SK-N-SH (cell line): ENCODE results near the gene CDC34.

Source experiments
- EP300 ChIP-seq, 2 experiments: IDR thresholded peaks; 2 replicates each; pipeline versions ENCODE4 v1.4.0 to v1.6.1; 2012; ENCODE audit warnings: borderline replicate concordance in 1 of 2, low read depth in 1 of 2, low read length in 1 of 2
- EZH2phosphoT487 ChIP-seq: fragments of 200-600 bp; sonication (generic); IDR thresholded peaks from 2 replicates; pipeline ENCODE4 v1.6.1; 2017; ENCODE audit warnings: low read depth, mixed run types, mild to moderate bottlenecking, antibody characterized with exemption, moderate library complexity, borderline replicate concordance
- FOSL2 ChIP-seq: IDR thresholded peaks from 2 replicates; pipeline ENCODE4 v1.4.0; 2012; ENCODE audit warnings: low read depth, mild to moderate bottlenecking, moderate library complexity, borderline replicate concordance
- NRF1 ChIP-seq: IDR thresholded peaks from 2 replicates; pipeline ENCODE4 v1.6.1; 2012; ENCODE audit warnings: low read depth, mild to moderate bottlenecking, low read length
- RAD21 ChIP-seq: IDR thresholded peaks from 2 replicates; pipeline ENCODE4 v1.6.1; 2012; ENCODE audit warnings: mild to moderate bottlenecking, low read length
- SMC3 ChIP-seq: IDR thresholded peaks from 2 replicates; pipeline ENCODE4 v1.6.1; 2012; ENCODE audit warnings: low read depth, low read length, improper control_type of control experiment
- TF ChIP-seq, protein P1 (sequence below): fragments of 200-600 bp; sonication (generic); IDR thresholded peaks from 2 replicates; pipeline ENCODE4 v1.6.1; 2017; ENCODE audit warnings: antibody characterized with exemption, mild to moderate bottlenecking, moderate library complexity
- TF ChIP-seq, protein P2 (sequence below): IDR thresholded peaks from 2 replicates; pipeline ENCODE4 v1.6.1; 2012; ENCODE audit warnings: mild to moderate bottlenecking, low read depth, low read length, moderate library complexity

DNA sequence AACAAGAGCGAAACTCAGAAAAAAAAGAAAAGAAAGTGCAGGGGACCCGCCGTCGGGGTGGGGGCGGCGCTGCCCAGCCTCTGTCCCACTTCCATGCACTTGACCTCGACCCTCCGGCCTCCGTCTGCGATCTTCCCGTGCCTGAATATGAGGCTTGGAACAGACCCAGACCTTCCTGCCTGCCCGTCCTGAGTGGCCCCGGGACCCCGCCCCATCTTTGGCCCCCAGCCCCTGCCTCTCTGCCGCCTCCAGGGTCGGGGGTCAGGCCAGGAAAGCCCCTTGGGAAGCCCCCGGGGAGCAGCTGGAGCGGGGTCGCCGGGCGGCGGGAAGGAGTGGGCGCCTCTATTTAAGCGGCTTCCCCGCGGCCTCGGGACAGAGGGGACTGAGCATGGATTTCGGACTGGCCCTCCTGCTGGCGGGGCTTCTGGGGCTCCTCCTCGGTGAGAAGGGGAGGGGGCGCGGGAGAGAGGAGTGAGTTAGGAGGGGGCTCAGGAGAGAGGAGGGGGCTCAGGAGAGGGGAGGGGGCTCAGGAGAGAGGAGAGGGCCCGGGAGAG lies 35.4 kb upstream of the CDC34 start, which contains the start of gene MADCAM1:
- TF ChIP-seq, protein P1, sequence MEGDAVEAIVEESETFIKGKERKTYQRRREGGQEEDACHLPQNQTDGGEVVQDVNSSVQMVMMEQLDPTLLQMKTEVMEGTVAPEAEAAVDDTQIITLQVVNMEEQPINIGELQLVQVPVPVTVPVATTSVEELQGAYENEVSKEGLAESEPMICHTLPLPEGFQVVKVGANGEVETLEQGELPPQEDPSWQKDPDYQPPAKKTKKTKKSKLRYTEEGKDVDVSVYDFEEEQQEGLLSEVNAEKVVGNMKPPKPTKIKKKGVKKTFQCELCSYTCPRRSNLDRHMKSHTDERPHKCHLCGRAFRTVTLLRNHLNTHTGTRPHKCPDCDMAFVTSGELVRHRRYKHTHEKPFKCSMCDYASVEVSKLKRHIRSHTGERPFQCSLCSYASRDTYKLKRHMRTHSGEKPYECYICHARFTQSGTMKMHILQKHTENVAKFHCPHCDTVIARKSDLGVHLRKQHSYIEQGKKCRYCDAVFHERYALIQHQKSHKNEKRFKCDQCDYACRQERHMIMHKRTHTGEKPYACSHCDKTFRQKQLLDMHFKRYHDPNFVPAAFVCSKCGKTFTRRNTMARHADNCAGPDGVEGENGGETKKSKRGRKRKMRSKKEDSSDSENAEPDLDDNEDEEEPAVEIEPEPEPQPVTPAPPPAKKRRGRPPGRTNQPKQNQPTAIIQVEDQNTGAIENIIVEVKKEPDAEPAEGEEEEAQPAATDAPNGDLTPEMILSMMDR: no peak
- TF ChIP-seq NRF1 (no peak), RAD21 (no peak), FOSL2 (no peak), EP300 (IDR thresholded peaks at IDR 0.05; ENCODE audit: borderline replicate concordance in 1 of 2, low read depth in 1 of 2, low read length in 1 of 2) (no peak), SMC3 (no peak), EZH2phosphoT487 (no peak)
- TF ChIP-seq, protein P2, sequence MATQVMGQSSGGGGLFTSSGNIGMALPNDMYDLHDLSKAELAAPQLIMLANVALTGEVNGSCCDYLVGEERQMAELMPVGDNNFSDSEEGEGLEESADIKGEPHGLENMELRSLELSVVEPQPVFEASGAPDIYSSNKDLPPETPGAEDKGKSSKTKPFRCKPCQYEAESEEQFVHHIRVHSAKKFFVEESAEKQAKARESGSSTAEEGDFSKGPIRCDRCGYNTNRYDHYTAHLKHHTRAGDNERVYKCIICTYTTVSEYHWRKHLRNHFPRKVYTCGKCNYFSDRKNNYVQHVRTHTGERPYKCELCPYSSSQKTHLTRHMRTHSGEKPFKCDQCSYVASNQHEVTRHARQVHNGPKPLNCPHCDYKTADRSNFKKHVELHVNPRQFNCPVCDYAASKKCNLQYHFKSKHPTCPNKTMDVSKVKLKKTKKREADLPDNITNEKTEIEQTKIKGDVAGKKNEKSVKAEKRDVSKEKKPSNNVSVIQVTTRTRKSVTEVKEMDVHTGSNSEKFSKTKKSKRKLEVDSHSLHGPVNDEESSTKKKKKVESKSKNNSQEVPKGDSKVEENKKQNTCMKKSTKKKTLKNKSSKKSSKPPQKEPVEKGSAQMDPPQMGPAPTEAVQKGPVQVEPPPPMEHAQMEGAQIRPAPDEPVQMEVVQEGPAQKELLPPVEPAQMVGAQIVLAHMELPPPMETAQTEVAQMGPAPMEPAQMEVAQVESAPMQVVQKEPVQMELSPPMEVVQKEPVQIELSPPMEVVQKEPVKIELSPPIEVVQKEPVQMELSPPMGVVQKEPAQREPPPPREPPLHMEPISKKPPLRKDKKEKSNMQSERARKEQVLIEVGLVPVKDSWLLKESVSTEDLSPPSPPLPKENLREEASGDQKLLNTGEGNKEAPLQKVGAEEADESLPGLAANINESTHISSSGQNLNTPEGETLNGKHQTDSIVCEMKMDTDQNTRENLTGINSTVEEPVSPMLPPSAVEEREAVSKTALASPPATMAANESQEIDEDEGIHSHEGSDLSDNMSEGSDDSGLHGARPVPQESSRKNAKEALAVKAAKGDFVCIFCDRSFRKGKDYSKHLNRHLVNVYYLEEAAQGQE: no peak
